H54 (cell line): ENCODE results near the gene SLC7A8.
"Not testable (repeated sequence)": the region's sequence is repeated elsewhere in the genome, so short reads cannot be mapped to it uniquely, and the experiment has no call there.

Source experiments
- DNase-seq: peaks from one replicate; pipeline ENCODE4 v3.0.0; 2011; ENCODE audit warnings: low spot score, mixed read lengths; ENCODE audit not compliant: insufficient read length
- FAIRE-seq: peaks from 3 replicates; lab custom pipeline; 2011; peaks lifted over from hg19 to GRCh38; lab: Jason Lieb, UNC
- POLR2A ChIP-seq: IDR thresholded peaks from 2 replicates; pipeline ENCODE4 v1.6.1; 2011; ENCODE audit warnings: low read depth, mild to moderate bottlenecking, low read length

Gene SLC7A8

DNA sequence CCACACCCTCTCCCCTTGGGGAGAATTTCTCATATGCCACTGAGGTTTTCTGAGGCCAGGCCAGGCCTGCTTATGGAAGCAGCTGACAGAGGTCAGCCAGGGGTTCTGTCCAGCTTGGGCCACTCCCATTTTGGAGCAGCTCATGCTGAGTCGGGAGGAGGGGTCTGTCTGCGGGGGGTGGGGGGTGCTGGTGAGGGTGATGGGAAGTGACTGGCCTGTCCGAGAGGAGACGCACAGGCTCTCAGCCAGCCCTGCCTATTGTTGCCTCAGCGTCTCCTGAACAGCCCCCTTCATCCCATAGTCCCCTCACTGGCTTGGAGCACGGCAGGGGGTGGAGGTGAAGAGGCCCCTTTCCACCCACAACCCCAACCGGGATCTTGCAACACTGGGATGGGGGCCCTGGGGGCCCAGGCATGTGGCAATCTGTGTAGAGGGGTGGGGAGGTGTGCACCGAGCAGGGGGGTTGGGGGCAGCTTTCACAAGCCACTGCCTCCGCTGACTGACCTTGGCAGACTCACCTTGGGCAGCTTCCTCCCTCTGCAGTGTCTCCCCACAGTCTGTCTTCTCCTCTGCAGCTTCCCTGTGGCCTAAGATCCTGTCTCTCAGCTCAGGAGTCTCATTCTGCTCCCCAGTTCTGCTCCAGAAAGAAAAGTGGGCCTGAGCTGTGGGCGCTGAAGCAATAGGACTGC is 69.9 kb downstream of the SLC7A8 start:
- TF ChIP-seq POLR2A = no peak
- no peak for DNase-seq
- no peak for FAIRE-seq

DNA sequence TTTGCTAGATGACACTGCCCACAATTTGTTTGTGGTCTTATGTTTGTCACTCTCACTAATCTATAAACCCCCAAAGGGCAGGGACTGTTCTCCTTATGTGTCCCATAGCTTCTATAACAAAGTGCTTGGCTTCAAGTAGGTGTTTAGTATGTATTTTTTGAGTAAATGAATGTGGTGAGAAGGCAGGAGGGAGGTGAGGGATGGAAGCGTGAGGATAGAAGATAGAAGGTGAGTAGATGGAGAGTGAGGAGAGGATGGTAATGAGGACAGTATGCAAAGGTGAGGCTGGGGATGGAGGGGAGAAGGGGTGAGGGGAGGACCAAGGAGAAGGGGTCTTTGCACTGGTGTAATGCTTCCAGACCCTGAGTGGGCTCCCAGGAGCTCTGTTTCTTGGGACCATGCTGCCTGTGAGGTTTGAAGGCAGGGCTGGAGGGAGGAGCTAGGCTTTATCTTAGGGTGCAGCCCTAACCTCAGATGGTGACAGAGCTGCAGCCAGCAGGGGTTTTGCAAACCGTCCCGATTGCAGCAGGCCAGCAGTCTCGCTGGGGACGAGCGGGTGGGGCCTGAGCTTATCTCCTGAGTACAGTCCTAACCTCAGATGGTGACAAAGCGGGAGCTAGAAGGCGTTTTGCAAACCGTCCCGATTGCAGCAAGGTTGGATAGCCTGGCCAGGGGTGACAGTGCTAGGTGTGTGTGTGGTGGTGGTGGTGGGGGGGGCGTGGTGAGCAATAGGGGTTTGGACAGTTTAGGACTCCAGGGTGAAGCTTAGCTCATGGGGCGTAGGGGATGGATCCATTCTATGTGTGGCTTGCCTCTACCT is 70.9 kb downstream of the SLC7A8 start:
- FAIRE-seq = no peak
- TF ChIP-seq POLR2A = no peak

GRCh38 chr14:23110579-23111365 is 72.7 kb downstream of the SLC7A8 start:
- no peak for TF ChIP-seq POLR2A
- no peak for FAIRE-seq
- no peak for DNase-seq

More for the DNA sequence above, 70.9 kb downstream of the SLC7A8 start:
- DNase-seq = no peak

- TF ChIP-seq POLR2A = no peak
- DNase-seq = no peak
- no peak for FAIRE-seq
These were observed 73.7 kb downstream of the SLC7A8 start for GRCh38 chr14:23109769-23110168.

DNA sequence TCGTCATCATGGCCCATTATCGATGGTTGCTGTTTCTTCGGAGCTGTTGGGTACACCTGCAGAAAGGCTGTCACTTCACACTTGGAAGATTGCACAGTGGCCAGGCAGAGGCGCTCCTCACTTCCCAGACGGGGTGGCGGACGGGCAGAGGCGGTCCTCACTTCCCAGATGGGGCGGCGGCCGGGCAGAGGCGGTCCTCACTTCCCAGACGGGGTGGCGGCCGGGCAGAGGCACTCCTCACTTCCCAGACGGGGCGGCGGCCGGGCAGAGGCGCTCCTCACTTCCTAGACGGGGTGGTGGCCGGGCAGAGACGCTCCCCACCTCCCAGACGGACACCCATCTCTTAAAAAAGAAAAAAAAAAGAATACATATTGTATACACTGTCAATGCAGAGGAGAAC is 75.3 kb downstream of the SLC7A8 start:
- not testable (repeated sequence) for FAIRE-seq, DNase-seq

DNA sequence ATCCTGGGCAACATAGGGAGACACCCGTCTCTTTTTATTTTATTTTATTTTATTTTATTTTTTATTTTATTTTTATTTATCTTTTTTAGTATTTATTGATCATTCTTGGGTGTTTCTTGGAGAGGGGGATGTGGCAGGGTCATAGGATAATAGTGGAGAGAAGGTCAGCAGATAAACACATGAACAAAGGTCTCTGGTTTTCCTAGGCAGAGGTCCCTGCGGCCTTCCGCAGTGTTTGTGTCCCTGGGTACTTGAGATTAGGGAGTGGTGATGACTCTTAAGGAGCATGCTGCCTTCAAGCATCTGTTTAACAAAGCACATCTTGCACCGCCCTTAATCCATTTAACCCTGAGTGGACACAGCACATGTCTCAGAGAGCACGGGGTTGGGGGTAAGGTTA is 75.8 kb downstream of the SLC7A8 start:
- FAIRE-seq, DNase-seq: not testable (repeated sequence)

GRCh38 chr14:23106747-23107045 is 76.8 kb downstream of the SLC7A8 start:
- no peak for FAIRE-seq
- TF ChIP-seq POLR2A = no peak
- DNase-seq = no peak

DNA sequence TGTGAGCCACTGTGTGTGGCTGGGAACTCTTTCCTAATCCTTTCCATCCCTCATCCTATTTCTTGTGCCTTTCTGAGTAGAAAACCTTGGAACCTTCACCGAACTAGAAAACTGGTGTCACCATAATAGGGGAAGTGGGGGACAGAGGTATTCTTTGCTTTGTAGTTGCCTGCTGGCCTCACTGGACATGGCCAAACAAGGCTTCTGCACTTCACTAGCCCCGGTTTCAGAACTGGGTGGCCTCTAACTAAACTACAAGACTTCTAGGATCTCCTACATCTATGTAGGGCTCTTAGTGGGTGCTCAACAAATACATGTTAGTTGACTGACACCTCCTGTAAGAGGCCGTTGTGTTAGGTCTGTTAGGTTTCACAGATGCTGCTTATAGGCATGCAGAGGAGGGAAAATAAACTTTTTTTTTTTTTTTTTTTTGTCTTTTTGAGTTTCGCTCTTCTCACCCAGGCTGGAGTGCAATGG is 78.1 kb downstream of the SLC7A8 start:
- no peak for TF ChIP-seq POLR2A

DNA sequence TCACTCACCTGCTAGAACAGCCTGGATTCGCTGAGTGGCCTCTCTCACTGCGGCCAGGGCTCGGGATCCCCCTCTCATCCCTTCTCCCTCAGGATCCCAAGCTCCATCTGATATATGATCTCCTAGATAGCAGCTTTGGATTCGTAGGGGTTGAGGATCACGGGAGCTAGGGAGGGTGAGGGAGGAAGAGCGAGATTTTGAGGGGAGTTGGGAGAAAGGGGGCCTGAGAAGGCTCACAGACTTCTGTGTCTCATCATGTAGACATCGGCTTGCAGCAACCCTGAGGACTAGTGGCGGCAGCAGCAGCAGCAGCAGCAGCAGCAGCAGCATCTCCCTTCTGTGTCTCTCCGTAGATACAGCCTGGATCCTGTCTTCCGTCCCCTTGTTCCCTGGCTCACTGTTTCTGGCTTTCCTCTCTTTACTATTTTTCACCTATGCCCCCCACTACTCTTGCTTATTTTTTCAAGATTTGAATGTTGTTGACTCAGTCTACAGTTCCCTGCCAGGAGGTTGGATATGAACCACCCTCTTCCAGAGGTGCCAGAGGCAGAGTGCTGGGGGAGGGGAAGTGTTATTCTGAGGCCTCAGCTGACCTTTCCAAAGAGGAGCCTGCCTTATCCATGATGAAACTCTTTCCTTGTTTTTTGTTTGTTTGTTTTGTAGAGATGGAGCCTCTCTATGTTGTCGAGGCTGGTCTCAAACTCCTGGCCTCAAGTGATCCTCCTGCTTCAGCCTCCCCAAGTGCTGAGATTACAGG is 78.7 kb downstream of the SLC7A8 start, which contains the start of gene CIROP:
Gene CIROP, minus strand, starts transcription at position 399 of the 757 bp plus-strand sequence. Its CDS starts 69 bp downstream, at position 330.
- no peak for FAIRE-seq
- no peak for TF ChIP-seq POLR2A
- DNase-seq = no peak

More for the DNA sequence above, 78.1 kb downstream of the SLC7A8 start:
- DNase-seq (no peak), FAIRE-seq (no peak)

- DNase-seq (no peak), FAIRE-seq (no peak)
- no peak for TF ChIP-seq POLR2A
These were observed 79.3 kb downstream of the SLC7A8 start for GRCh38 chr14:23104070-23104590.

GRCh38 chr14:23103581-23103980 is 79.9 kb downstream of the SLC7A8 start:
- DNase-seq (no peak), FAIRE-seq (no peak)
- no peak for TF ChIP-seq POLR2A

DNA sequence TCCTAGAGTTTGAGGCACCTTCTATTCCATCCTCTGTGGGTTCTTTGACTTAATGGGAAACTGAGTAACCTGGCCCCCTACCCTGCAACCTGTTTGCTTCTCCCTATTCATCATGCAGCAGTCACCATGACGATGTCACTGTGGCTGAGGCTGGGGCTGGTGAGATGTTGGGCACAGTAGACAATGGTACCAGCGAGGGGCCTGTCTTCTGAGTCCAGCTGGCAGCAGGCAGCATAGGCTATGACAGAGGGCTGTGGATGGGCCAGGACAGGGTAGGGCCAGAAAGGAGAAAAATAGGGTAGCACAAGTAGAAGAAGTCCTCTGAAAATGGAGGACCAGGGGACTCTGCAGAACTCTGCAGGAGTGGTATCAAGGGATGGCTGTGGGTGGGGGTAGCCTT is 80.7 kb downstream of the SLC7A8 start:
- TF ChIP-seq POLR2A = no peak
- no peak for DNase-seq
- no peak for FAIRE-seq

- TF ChIP-seq POLR2A = no peak
- no peak for FAIRE-seq
- no peak for DNase-seq
These were observed 81.4 kb downstream of the SLC7A8 start for GRCh38 chr14:23101986-23102625.
